HepG2 (cell line): ENCODE measurements around the gene IKZF3. TPM values are rescaled to one million over a fixed set of nuclear protein-coding genes. Genes with fewer than 3 reads are reported as not detected.

Experiments
- ATF1 ChIP-seq: IDR thresholded peaks from 2 replicates; pipeline ENCODE4 v1.6.1; 2016; ENCODE audit warnings: mild to moderate bottlenecking, control low read depth
- BRCA1 ChIP-seq: sonication (generic); formaldehyde crosslinking; IDR thresholded peaks from 2 replicates; pipeline ENCODE4 v1.4.0; 2020; ENCODE audit warnings: missing genetic modification reagents
- HNF1B ChIP-seq: sonication (generic); formaldehyde crosslinking; IDR thresholded peaks from 2 replicates; pipeline ENCODE4 v1.5.1; 2020; ENCODE audit warnings: mild to moderate bottlenecking, moderate library complexity, missing genetic modification reagents
- HNF4G ChIP-seq, 2 experiments: sonication (generic) in 1 of 2; formaldehyde crosslinking in 1 of 2; IDR thresholded peaks; 2 replicates each; pipeline versions ENCODE4 v1.4.0 to v1.6.1; 2011 to 2020; ENCODE audit warnings: borderline replicate concordance in 2 of 2, low read depth in 2 of 2, mild to moderate bottlenecking in 2 of 2, low read length in 1 of 2, missing genetic modification reagents in 1 of 2, moderate library complexity in 1 of 2
- JUND ChIP-seq: sonication (generic); formaldehyde crosslinking; IDR thresholded peaks from 2 replicates; pipeline ENCODE4 v1.8.0; 2022; ENCODE audit warnings: mild to moderate bottlenecking, missing genetic modification reagents
- KLF12 ChIP-seq: sonication (generic); formaldehyde crosslinking; IDR thresholded peaks from 2 replicates; pipeline ENCODE4 v1.4.0; 2020; ENCODE audit warnings: missing genetic modification reagents, borderline replicate concordance
- MYC ChIP-seq: sonication (generic); formaldehyde crosslinking; IDR thresholded peaks from 2 replicates; pipeline ENCODE4 v1.9.0; 2021; ENCODE audit warnings: missing genetic modification reagents, borderline replicate concordance
- NCOA5 ChIP-seq: sonication (generic); formaldehyde crosslinking; IDR thresholded peaks from 2 replicates; pipeline ENCODE4 v1.4.0; 2020; ENCODE audit warnings: missing genetic modification reagents
- RFX1 ChIP-seq: fragments of 450-650 bp; IDR thresholded peaks from 2 replicates; pipeline ENCODE4 v1.6.1; 2017
- RXRB ChIP-seq: IDR thresholded peaks from 2 replicates; pipeline ENCODE4 v1.6.1; 2016; ENCODE audit warnings: borderline replicate concordance, missing genetic modification reagents, missing compliant biosample characterization
- TGIF2 ChIP-seq: IDR thresholded peaks from 2 replicates; pipeline ENCODE4 v1.6.1; 2016; ENCODE audit warnings: control low read depth, missing compliant biosample characterization
- ZMYM2 ChIP-seq: sonication (generic); formaldehyde crosslinking; IDR thresholded peaks from 2 replicates; pipeline ENCODE4 v1.8.0; 2022; ENCODE audit warnings: mild to moderate bottlenecking, missing genetic modification reagents
- ZNF160 ChIP-seq: sonication (generic); formaldehyde crosslinking; IDR thresholded peaks from 2 replicates; pipeline ENCODE4 v1.8.0; 2022; ENCODE audit warnings: mild to moderate bottlenecking, inconsistent platforms, missing genetic modification reagents
- ZNF33B ChIP-seq: sonication (generic); formaldehyde crosslinking; IDR thresholded peaks from 2 replicates; pipeline ENCODE4 v1.5.1; 2020; ENCODE audit warnings: mild to moderate bottlenecking, missing genetic modification reagents
- ZNF362 ChIP-seq: sonication (generic); formaldehyde crosslinking; IDR thresholded peaks from 2 replicates; pipeline ENCODE4 v1.4.0; 2020; ENCODE audit warnings: missing genetic modification reagents, mild to moderate bottlenecking, borderline replicate concordance
- ZNF777 ChIP-seq: sonication (generic); formaldehyde crosslinking; IDR thresholded peaks from 2 replicates; pipeline ENCODE4 v1.4.0; 2020; ENCODE audit warnings: missing genetic modification reagents
- ZNF780A ChIP-seq: sonication (generic); formaldehyde crosslinking; IDR thresholded peaks from 2 replicates; pipeline ENCODE4 v1.8.0; 2022; ENCODE audit warnings: mild to moderate bottlenecking, missing genetic modification reagents, moderate library complexity
- polyA plus RNA-seq, 8 experiments: library from polyadenylated mRNA; depleted of rRNA in 3 of 8; stranded (reverse) in 7 of 8; unstranded in 1 of 8; fragments of >200 nt; fragmentation: Illumina TruSeq in 4 of 8; extraction: Trizol in 4 of 8; gene quantifications; 2 replicates each; pipeline versions ENCODE4 v1.2.1 to v1.2.3, GENCODE V29; 2011 to 2016; ENCODE audit warnings: low read depth in 4 of 8, missing spikeins in 1 of 8, mixed read lengths in 1 of 8; ENCODE audit not compliant: insufficient read depth in 1 of 8
- total RNA-seq, 5 experiments: library from RNA; depleted of rRNA; stranded (reverse); fragments of >200 nt; fragmentation: Illumina TruSeq; extraction: Trizol; gene quantifications; 2 replicates each; pipeline ENCODE4 v1.2.3, GENCODE V29; 2016; ENCODE audit warnings: low read depth in 1 of 5
- TF ChIP-seq, protein P1 (sequence below): sonication (generic); formaldehyde crosslinking; IDR thresholded peaks from 2 replicates; pipeline ENCODE4 v1.4.0; 2020; ENCODE audit warnings: missing genetic modification reagents
- TF ChIP-seq, protein P2 (sequence below): sonication (generic); formaldehyde crosslinking; IDR thresholded peaks from 2 replicates; pipeline ENCODE4 v1.8.1; 2023; ENCODE audit warnings: mild to moderate bottlenecking, missing genetic modification reagents

The IKZF3 gene
- total and polyA plus RNA-seq, 2 of the 13 experiments (the other 11 are each of a cell fraction or from before 2014, with no cell fraction given), result not detected

GRCh38 chr17:39730095-39730921 lies 133.8 kb downstream of the IKZF3 start, which contains the start of gene MIEN1 (continued):
- TF ChIP-seq KLF12 (peak; percentile 79; the same call in 1 of the 2 replicates), TGIF2 (CRISPR knock-in tag) (peak; percentile 21; the same call in 1 of the 2 replicates), ZNF777 (CRISPR knock-in tag) (no peak), RXRB (CRISPR knock-in tag) (peak; percentile 84; the same call in 1 of the 2 replicates), ZNF160 (CRISPR knock-in tag) (peak; percentile 89; the same call in 1 of the 2 replicates), MYC (CRISPR knock-in tag) (peak; percentile 90), ZNF33B (CRISPR knock-in tag) (peak; percentile 90; the same call in 1 of the 2 replicates), ZNF362 (CRISPR knock-in tag) (peak; percentile 47; the same call in 1 of the 2 replicates), ZNF780A (CRISPR knock-in tag) (no peak), ZMYM2 (CRISPR knock-in tag) (no peak), JUND (peak; percentile 74), ATF1 (CRISPR knock-in tag) (no peak), BRCA1 (no peak; the same call in 1 of the 2 replicates), NCOA5 (CRISPR knock-in tag) (no peak), RFX1 (no peak), HNF1B (CRISPR knock-in tag) (no peak; the same call in 1 of the 2 replicates), HNF4G (IDR thresholded peaks at IDR 0.05; ENCODE audit: borderline replicate concordance, low read depth, low read length) (peak; percentile 38; the same call in 1 of the 2 replicates), HNF4G (CRISPR knock-in tag; IDR thresholded peaks at IDR 0.05; ENCODE audit: borderline replicate concordance, low read depth) (peak; percentile 67)
- TF ChIP-seq, protein P1, sequence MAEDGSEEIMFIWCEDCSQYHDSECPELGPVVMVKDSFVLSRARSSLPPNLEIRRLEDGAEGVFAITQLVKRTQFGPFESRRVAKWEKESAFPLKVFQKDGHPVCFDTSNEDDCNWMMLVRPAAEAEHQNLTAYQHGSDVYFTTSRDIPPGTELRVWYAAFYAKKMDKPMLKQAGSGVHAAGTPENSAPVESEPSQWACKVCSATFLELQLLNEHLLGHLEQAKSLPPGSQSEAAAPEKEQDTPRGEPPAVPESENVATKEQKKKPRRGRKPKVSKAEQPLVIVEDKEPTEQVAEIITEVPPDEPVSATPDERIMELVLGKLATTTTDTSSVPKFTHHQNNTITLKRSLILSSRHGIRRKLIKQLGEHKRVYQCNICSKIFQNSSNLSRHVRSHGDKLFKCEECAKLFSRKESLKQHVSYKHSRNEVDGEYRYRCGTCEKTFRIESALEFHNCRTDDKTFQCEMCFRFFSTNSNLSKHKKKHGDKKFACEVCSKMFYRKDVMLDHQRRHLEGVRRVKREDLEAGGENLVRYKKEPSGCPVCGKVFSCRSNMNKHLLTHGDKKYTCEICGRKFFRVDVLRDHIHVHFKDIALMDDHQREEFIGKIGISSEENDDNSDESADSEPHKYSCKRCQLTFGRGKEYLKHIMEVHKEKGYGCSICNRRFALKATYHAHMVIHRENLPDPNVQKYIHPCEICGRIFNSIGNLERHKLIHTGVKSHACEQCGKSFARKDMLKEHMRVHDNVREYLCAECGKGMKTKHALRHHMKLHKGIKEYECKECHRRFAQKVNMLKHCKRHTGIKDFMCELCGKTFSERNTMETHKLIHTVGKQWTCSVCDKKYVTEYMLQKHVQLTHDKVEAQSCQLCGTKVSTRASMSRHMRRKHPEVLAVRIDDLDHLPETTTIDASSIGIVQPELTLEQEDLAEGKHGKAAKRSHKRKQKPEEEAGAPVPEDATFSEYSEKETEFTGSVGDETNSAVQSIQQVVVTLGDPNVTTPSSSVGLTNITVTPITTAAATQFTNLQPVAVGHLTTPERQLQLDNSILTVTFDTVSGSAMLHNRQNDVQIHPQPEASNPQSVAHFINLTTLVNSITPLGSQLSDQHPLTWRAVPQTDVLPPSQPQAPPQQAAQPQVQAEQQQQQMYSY (CRISPR knock-in tag), result no peak
- TF ChIP-seq, protein P2, sequence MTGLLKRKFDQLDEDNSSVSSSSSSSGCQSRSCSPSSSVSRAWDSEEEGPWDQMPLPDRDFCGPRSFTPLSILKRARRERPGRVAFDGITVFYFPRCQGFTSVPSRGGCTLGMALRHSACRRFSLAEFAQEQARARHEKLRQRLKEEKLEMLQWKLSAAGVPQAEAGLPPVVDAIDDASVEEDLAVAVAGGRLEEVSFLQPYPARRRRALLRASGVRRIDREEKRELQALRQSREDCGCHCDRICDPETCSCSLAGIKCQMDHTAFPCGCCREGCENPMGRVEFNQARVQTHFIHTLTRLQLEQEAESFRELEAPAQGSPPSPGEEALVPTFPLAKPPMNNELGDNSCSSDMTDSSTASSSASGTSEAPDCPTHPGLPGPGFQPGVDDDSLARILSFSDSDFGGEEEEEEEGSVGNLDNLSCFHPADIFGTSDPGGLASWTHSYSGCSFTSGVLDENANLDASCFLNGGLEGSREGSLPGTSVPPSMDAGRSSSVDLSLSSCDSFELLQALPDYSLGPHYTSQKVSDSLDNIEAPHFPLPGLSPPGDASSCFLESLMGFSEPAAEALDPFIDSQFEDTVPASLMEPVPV (CRISPR knock-in tag), result peak; percentile 98
